ENCODE results near the gene LMO1. TPM values are rescaled to one million over a fixed set of nuclear protein-coding genes. Genes with fewer than 3 reads are reported as not detected.

LMO1 gene
- total and polyA plus RNA-seq, 10 donors, result 0.17 to 1.0 (median 0.57) TPM; not detected in 5

DNA sequence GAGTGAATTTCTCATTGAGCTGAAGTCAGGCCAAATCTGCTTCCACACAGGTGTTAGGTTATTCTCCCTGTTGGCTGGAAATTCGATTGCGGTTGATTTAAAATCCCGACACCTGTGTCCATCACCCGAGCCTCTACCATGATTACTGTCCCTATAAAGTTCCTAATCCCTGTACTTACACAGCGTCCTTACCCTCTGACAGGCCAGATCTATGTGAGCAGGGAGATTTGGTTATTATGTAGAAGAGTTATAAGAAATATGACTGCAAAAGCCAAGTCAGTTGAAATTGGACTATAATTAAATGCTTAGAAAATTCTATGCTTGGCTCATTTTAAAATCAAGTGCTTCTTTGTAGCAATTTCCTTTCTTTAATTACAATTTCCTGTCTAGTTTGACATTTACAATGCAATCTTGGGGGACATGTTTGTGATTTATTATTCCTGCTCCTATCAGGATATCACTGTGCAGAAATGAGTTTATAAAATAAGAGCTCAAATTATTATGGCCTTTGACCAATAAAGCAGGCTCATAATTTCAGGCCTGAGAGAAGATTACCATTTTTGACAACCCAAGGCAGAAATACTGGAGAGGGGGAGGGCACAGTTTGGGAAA, 32.5 kb upstream of the LMO1 start:
- Histone ChIP-seq H3K36me3 (no peaks in the 10 kb centered on the region), H3K4me3 (no peak overlapping the region), H3K4me1 (peaks cover 0 to 18% (median 0%) of the 10 kb centered on the region in 6 donors), H3K9me3 (no peaks in the 10 kb centered on the region), H3K27me3 (replicated peaks in 1 of 7) (peaks cover 0 to 13% (median 0%) of the 10 kb centered on the region in 7 donors), H3K27ac (no peak overlapping the region)
- no peak for DNase-seq
- TF ChIP-seq CTCF (IDR thresholded peaks at IDR 0.05 in 8 of 11, conservative IDR thresholded peaks at IDR 0.05 in 3 of 11) (no peak), POLR2A (IDR thresholded peaks at IDR 0.05) (no peak), POLR2AphosphoS5 (IDR thresholded peaks at IDR 0.05) (no peak)
- 75 to 80% (median 76%) methylated on average over 5 of the region's 5 CpGs for WGBS, 5 donors
- intact Hi-C loops (cut with DNase I; ENCODE audit: low total_unique reads), result no loop called here

GRCh38 chr11:8294251-8294935, 30.7 kb upstream of the LMO1 start:
- DNase-seq, result peak; percentile 25
- intact Hi-C loops (cut with DNase I; ENCODE audit: low total_unique reads), result no loop called here
- no peaks in the 10 kb centered on the region for H3K36me3 ChIP-seq
- H3K9me3 ChIP-seq, result no peaks in the 10 kb centered on the region
- H3K27ac ChIP-seq, result no peak overlapping the region
- 83 to 95% (median 86%) methylated on average over 8 of the region's 8 CpGs for WGBS, 5 donors
- TF ChIP-seq POLR2AphosphoS5 (IDR thresholded peaks at IDR 0.05) (no peak), CTCF (IDR thresholded peaks at IDR 0.05 in 8 of 11, conservative IDR thresholded peaks at IDR 0.05 in 3 of 11) (no peak), POLR2A (IDR thresholded peaks at IDR 0.05) (no peak)
- H3K4me1 ChIP-seq, result peaks cover 0 to 18% (median 0%) of the 10 kb centered on the region in 6 donors
- peaks cover 0 to 13% (median 0%) of the 10 kb centered on the region in 7 donors for H3K27me3 ChIP-seq (replicated peaks in 1 of 7)
- no peak overlapping the region for H3K4me3 ChIP-seq

- 82 to 93% (median 91%) methylated on average over 7 of the region's 7 CpGs for WGBS, 5 donors
- no peaks in the 10 kb centered on the region for H3K9me3 ChIP-seq
- peaks cover 0 to 5% (median 0%) of the 10 kb centered on the region in 7 donors for H3K27me3 ChIP-seq (replicated peaks in 1 of 7)
- intact Hi-C loops (cut with DNase I; ENCODE audit: low total_unique reads), result no loop called here
- DNase-seq, result peak; percentile 32
- TF ChIP-seq POLR2A (IDR thresholded peaks at IDR 0.05) (no peak), POLR2AphosphoS5 (IDR thresholded peaks at IDR 0.05) (no peak), CTCF (IDR thresholded peaks at IDR 0.05 in 8 of 11, conservative IDR thresholded peaks at IDR 0.05 in 3 of 11) (no peak)
- no peak overlapping the region for H3K27ac ChIP-seq
- no peak overlapping the region for H3K4me3 ChIP-seq
- H3K4me1 ChIP-seq, result peaks cover 0 to 9% (median 0%) of the 10 kb centered on the region in 6 donors
- H3K36me3 ChIP-seq, result no peaks in the 10 kb centered on the region
Measured at GRCh38 chr11:8293171-8293570, 29.5 kb upstream of the LMO1 start.

DNA sequence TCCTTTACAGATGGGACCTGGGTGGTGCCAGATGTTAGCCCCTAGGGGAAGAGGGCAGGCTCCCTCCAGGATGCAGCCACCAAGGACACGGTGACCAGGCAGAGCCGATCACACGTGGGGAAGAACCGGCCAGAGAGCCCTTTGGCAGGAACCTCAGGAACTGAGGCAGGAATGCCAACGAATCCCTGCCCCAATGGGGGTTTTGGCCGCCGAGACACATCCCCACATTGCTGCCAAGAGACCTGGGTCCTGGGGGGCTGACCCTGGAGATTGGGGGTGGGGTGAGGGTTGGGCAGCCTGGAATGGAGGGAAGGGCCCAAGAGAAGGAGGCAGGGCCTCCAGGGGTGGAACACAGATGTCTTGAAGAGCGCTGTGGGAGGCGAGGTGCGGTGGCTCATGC, 28.7 kb upstream of the LMO1 start:
- peak; percentile 54 for DNase-seq
- Histone ChIP-seq H3K4me3 (no peak overlapping the region), H3K36me3 (no peaks in the 10 kb centered on the region), H3K27me3 (replicated peaks in 1 of 7) (peaks cover 0 to 3% (median 0%) of the 10 kb centered on the region in 7 donors), H3K4me1 (peaks cover 0 to 9% (median 0%) of the 10 kb centered on the region in 6 donors), H3K9me3 (no peaks in the 10 kb centered on the region), H3K27ac (no peak overlapping the region)
- intact Hi-C loops (cut with DNase I; ENCODE audit: low total_unique reads), result no loop called here
- 85 to 96% (median 93%) methylated on average over 6 to 10 of the region's 10 CpGs for whole genome bisulfite sequencing, 5 donors
- TF ChIP-seq POLR2AphosphoS5 (IDR thresholded peaks at IDR 0.05) (no peak), CTCF (IDR thresholded peaks at IDR 0.05 in 8 of 11, conservative IDR thresholded peaks at IDR 0.05 in 3 of 11) (no peak), POLR2A (IDR thresholded peaks at IDR 0.05) (no peak)
